Measurements from ENCODE around the gene GMNN.

The GMNN gene

DNA sequence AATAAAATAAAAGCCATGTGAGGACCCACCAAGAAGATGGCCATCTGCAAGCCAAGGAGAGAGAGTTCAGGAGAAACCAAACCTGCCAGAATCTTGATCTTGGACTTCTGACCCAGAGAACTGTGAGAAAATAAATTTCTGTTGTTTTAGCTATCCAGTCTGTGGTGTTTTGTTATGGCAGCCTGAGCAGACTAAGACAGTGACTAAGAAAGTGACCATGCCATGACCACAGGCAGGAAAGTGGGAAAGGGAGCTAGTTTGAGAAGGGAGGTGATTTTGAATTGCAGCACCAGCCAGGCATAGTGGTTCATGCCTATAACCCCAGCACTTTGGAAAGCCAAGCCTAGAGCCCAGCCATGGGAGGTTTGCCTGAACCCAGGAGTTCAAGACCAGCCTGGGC, 33.9 kb upstream of the GMNN start (continued):
- TF ChIP-seq, protein P1, sequence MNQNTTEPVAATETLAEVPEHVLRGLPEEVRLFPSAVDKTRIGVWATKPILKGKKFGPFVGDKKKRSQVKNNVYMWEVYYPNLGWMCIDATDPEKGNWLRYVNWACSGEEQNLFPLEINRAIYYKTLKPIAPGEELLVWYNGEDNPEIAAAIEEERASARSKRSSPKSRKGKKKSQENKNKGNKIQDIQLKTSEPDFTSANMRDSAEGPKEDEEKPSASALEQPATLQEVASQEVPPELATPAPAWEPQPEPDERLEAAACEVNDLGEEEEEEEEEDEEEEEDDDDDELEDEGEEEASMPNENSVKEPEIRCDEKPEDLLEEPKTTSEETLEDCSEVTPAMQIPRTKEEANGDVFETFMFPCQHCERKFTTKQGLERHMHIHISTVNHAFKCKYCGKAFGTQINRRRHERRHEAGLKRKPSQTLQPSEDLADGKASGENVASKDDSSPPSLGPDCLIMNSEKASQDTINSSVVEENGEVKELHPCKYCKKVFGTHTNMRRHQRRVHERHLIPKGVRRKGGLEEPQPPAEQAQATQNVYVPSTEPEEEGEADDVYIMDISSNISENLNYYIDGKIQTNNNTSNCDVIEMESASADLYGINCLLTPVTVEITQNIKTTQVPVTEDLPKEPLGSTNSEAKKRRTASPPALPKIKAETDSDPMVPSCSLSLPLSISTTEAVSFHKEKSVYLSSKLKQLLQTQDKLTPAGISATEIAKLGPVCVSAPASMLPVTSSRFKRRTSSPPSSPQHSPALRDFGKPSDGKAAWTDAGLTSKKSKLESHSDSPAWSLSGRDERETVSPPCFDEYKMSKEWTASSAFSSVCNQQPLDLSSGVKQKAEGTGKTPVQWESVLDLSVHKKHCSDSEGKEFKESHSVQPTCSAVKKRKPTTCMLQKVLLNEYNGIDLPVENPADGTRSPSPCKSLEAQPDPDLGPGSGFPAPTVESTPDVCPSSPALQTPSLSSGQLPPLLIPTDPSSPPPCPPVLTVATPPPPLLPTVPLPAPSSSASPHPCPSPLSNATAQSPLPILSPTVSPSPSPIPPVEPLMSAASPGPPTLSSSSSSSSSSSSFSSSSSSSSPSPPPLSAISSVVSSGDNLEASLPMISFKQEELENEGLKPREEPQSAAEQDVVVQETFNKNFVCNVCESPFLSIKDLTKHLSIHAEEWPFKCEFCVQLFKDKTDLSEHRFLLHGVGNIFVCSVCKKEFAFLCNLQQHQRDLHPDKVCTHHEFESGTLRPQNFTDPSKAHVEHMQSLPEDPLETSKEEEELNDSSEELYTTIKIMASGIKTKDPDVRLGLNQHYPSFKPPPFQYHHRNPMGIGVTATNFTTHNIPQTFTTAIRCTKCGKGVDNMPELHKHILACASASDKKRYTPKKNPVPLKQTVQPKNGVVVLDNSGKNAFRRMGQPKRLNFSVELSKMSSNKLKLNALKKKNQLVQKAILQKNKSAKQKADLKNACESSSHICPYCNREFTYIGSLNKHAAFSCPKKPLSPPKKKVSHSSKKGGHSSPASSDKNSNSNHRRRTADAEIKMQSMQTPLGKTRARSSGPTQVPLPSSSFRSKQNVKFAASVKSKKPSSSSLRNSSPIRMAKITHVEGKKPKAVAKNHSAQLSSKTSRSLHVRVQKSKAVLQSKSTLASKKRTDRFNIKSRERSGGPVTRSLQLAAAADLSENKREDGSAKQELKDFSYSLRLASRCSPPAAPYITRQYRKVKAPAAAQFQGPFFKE (tag by site-specific recombination; IDR thresholded peaks at IDR 0.05; ENCODE audit: borderline replicate concordance) = no peak

DNA sequence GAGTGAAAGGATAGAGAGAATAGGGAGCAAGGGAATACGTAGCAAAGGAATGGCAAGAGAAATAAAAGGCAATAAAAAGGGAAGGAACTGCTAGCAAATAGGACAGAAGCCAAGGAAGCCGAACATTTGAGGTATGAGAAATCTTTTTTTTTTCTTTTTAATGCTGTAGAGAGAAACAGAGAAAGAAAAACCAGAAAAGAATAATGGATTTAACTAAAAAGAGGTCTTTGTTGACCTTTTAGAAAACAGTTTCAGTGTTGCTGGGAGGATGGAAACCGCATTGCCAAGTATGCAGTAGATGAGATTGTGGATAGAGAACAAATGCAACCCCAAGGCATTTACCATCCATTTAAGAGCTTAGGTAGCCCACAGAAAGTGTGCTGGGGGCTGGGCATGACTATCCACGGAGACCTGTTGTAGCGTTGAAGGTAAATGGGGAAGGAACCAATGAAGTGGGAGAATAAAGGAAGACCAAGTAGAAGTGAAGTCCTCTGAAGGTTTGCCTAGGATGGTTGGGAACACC, 32.5 kb upstream of the GMNN start:
- POLR2A ChIA-PET = interaction anchor here (1.2 kb wide), 1 partner anchor 33 kb away, joined by 3 read pairs; the partner anchor contains the start of gene GMNN
- CTCF ChIA-PET = no interaction called here
- H3K4me3 ChIP-seq (ENCODE audit: low read depth, low read length) = no peak overlapping the region
- TF ChIP-seq, protein P2, sequence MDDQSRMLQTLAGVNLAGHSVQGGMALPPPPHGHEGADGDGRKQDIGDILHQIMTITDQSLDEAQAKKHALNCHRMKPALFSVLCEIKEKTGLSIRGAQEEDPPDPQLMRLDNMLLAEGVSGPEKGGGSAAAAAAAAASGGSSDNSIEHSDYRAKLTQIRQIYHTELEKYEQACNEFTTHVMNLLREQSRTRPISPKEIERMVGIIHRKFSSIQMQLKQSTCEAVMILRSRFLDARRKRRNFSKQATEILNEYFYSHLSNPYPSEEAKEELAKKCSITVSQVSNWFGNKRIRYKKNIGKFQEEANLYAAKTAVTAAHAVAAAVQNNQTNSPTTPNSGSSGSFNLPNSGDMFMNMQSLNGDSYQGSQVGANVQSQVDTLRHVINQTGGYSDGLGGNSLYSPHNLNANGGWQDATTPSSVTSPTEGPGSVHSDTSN (CRISPR knock-in tag; IDR thresholded peaks at IDR 0.05) = no peak
- TF ChIP-seq ZNF169 (tag by site-specific recombination; IDR thresholded peaks at IDR 0.05) (no peak), ZNF266 (tag by site-specific recombination; IDR thresholded peaks at IDR 0.05; ENCODE audit: low read depth) (no peak), ZNF423 (tag by site-specific recombination; IDR thresholded peaks at IDR 0.05) (no peak)
- H3K36me3 ChIP-seq (ENCODE audit: control insufficient read depth in 2 of 2, insufficient read depth in 1 of 2, low read length in 2 of 2) = no peaks in the 10 kb centered on the region
- H3K9me3 ChIP-seq (ENCODE audit: control insufficient read depth, insufficient read depth, low read depth, low read length) = no peaks in the 10 kb centered on the region
- no peaks in the 10 kb centered on the region for H3K4me1 ChIP-seq (ENCODE audit: control insufficient read depth, insufficient read depth, low read length)
- no peak overlapping the region for H3K27ac ChIP-seq (ENCODE audit: extremely low read depth, low read depth, low read length)

DNA sequence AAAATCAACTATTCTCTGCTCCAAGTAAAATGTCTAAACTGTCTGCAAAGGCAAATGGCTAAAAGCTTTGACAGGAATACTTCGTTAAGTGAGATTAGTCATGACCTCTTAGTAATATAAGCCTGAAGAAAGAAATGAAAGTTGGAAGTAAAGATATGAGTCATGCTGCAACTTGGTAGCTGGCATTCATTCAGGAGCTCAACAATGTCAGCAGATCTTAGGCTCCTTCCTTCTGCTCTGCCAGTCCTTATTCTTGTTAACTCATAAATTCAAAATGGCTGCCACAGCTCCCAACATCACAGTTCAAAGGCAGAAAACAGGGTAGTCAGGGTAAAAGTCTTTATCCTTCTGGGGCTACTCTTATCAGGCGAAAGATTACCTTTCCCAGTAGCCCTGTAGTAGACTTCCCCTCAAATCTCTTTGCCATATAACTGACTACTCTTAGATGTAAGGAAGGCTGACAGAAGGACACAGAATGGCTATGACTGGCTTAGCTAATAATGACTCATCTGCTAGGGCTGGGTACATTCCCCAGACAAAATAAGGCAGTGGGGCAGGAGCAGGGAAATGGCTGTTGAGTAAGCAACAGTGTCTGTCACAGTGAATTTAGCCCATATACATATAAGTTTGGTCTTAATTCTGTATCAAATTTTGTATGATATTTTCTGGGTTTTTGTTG, 31.3 kb upstream of the GMNN start:
- H3K9me3 ChIP-seq (ENCODE audit: control insufficient read depth, insufficient read depth, low read depth, low read length) = no peaks in the 10 kb centered on the region
- H3K27ac ChIP-seq (ENCODE audit: extremely low read depth, low read depth, low read length) = no peak overlapping the region
- no peak overlapping the region for H3K4me3 ChIP-seq (ENCODE audit: low read depth, low read length)
- H3K4me1 ChIP-seq (ENCODE audit: control insufficient read depth, insufficient read depth, low read length) = no peaks in the 10 kb centered on the region
- ChIA-PET CTCF (interaction anchor here (0.6 to 0.8 kb wide), 3 partner anchors 15 to 160 kb away, joined by 3 read pairs; no protein-coding TSS in a partner anchor), POLR2A (interaction anchor here (0.9 to 1.2 kb wide), 2 partner anchors 31 to 32 kb away, joined by 3 read pairs; partner anchors contain the start of gene GMNN)
- no peaks in the 10 kb centered on the region for H3K36me3 ChIP-seq (ENCODE audit: control insufficient read depth in 2 of 2, insufficient read depth in 1 of 2, low read length in 2 of 2)
- TF ChIP-seq ZNF785 (tag by site-specific recombination; IDR thresholded peaks at IDR 0.05) = no peak
- TF ChIP-seq FEZF1 (tag by site-specific recombination; IDR thresholded peaks at IDR 0.05) = no peak
- peak; percentile 59; the same call in 1 of the 2 replicates for TF ChIP-seq ZNF335 (tag by site-specific recombination; conservative IDR thresholded peaks at IDR 0.05)
- TF ChIP-seq ZNF211 (tag by site-specific recombination; IDR thresholded peaks at IDR 0.05; ENCODE audit: low read depth) = no peak
- TF ChIP-seq SETDB1 (IDR thresholded peaks at IDR 0.05; ENCODE audit: insufficient read length, low read length) = peak; percentile 52
- TF ChIP-seq EGR2 (tag by site-specific recombination; IDR thresholded peaks at IDR 0.05; ENCODE audit: low read depth) = no peak
- TF ChIP-seq, protein P3, sequence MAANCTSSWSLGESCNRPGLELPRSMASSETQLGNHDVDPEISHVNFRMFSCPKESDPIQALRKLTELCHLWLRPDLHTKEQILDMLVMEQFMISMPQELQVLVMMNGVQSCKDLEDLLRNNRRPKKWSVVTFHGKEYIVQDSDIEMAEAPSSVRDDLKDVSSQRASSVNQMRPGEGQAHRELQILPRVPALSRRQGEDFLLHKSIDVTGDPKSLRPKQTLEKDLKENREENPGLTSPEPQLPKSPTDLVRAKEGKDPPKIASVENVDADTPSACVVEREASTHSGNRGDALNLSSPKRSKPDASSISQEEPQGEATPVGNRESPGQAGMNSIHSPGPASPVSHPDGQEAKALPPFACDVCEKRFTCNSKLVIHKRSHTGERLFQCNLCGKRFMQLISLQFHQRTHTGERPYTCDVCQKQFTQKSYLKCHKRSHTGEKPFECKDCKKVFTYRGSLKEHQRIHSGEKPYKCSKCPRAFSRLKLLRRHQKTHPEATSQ (tag by site-specific recombination; IDR thresholded peaks at IDR 0.05) = no peak
- TF ChIP-seq ZNF214 (tag by site-specific recombination; IDR thresholded peaks at IDR 0.05; ENCODE audit: borderline replicate concordance) = peak; percentile 27; the same call in 1 of the 2 replicates
- TF ChIP-seq, protein P4, sequence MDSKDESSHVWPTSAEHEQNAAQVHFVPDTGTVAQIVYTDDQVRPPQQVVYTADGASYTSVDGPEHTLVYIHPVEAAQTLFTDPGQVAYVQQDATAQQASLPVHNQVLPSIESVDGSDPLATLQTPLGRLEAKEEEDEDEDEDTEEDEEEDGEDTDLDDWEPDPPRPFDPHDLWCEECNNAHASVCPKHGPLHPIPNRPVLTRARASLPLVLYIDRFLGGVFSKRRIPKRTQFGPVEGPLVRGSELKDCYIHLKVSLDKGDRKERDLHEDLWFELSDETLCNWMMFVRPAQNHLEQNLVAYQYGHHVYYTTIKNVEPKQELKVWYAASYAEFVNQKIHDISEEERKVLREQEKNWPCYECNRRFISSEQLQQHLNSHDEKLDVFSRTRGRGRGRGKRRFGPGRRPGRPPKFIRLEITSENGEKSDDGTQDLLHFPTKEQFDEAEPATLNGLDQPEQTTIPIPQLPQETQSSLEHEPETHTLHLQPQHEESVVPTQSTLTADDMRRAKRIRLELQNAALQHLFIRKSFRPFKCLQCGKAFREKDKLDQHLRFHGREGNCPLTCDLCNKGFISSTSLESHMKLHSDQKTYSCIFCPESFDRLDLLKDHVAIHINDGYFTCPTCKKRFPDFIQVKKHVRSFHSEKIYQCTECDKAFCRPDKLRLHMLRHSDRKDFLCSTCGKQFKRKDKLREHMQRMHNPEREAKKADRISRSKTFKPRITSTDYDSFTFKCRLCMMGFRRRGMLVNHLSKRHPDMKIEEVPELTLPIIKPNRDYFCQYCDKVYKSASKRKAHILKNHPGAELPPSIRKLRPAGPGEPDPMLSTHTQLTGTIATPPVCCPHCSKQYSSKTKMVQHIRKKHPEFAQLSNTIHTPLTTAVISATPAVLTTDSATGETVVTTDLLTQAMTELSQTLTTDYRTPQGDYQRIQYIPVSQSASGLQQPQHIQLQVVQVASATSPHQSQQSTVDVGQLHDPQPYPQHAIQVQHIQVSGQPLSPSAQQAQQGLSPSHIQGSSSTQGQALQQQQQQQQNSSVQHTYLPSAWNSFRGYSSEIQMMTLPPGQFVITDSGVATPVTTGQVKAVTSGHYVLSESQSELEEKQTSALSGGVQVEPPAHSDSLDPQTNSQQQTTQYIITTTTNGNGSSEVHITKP (tag by site-specific recombination; IDR thresholded peaks at IDR 0.05) = 0 out of 2 replicates have a peak, but pooled peaks have one; percentile 16
- TF ChIP-seq ZNF140 (tag by site-specific recombination; IDR thresholded peaks at IDR 0.05) = no peak
- TF ChIP-seq ZNF677 (tag by site-specific recombination; IDR thresholded peaks at IDR 0.05) = no peak
- peak; percentile 40; the same call in 1 of the 2 replicates for TF ChIP-seq SCRT2 (tag by site-specific recombination; IDR thresholded peaks at IDR 0.05)
- peak; percentile 27; the same call in 1 of the 2 replicates for TF ChIP-seq YY2 (tag by site-specific recombination; IDR thresholded peaks at IDR 0.05)
- no peak for TF ChIP-seq ZNF561 (tag by site-specific recombination; IDR thresholded peaks at IDR 0.05; ENCODE audit: borderline replicate concordance)
- TF ChIP-seq ZNF544 (tag by site-specific recombination; IDR thresholded peaks at IDR 0.05) = no peak
